Activated CD8-positive, alpha-beta memory T cell treated with anti-CD3 and anti-CD28 coated beads, Interleukin-2, amount 50 U/mL, for 1 hour (primary cell): ENCODE measurements around the gene PDZD4.

Experiments used
- DNase-seq: peaks from one replicate; pipeline ENCODE4 v3.0.0-alpha.2; 2020; ENCODE audit errors: extremely low read depth

PDZD4 gene, protein sequence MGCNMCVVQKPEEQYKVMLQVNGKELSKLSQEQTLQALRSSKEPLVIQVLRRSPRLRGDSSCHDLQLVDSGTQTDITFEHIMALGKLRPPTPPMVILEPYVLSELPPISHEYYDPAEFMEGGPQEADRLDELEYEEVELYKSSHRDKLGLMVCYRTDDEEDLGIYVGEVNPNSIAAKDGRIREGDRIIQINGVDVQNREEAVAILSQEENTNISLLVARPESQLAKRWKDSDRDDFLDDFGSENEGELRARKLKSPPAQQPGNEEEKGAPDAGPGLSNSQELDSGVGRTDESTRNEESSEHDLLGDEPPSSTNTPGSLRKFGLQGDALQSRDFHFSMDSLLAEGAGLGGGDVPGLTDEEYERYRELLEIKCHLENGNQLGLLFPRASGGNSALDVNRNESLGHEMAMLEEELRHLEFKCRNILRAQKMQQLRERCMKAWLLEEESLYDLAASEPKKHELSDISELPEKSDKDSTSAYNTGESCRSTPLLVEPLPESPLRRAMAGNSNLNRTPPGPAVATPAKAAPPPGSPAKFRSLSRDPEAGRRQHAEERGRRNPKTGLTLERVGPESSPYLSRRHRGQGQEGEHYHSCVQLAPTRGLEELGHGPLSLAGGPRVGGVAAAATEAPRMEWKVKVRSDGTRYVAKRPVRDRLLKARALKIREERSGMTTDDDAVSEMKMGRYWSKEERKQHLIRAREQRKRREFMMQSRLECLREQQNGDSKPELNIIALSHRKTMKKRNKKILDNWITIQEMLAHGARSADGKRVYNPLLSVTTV

DNA sequence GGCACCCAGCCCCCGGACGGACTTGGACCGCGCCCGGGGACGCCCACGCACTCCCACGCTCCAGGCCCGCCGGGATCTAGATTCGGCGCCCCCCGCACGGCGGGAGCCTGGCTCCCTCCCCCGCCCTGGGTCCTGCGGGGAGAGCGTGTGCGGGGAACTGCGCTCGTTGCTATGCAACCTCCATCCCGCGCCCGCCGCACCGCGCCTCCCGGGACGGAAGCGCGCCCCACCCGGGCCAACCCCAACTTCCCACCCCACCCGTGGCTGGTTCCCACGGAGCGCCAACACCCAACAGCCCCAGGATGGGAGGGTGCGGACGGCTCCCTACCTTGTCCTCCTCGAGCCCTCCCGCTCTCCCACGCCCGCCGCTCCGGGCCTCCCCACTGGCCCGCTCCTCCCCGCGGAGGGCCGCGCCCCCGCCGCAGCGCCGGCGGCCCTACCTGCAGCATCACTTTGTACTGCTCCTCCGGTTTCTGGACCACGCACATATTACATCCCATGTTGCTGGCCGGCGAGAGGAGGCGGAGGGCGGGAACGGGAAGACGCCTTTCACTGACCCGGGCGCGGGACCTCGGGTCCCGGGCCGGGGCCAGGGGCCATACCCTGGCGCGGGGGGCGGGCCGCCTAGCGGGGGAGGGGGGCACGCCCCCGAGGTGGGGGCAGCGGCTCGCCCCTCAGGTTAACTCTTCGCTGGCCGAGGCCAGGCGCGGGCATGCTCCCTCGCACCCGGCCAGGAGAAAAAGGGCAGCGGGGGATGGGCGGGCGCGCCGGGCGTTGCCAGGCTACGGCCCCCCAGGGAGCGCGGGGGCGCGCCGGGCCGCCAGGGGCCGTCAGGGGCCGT, at the start of gene PDZD4:
TSS of gene PDZD4 (minus strand) at position 746 of the 841 bp plus-strand sequence. CDS start at position 500, 246 bp downstream.
- no peak for DNase-seq

DNA sequence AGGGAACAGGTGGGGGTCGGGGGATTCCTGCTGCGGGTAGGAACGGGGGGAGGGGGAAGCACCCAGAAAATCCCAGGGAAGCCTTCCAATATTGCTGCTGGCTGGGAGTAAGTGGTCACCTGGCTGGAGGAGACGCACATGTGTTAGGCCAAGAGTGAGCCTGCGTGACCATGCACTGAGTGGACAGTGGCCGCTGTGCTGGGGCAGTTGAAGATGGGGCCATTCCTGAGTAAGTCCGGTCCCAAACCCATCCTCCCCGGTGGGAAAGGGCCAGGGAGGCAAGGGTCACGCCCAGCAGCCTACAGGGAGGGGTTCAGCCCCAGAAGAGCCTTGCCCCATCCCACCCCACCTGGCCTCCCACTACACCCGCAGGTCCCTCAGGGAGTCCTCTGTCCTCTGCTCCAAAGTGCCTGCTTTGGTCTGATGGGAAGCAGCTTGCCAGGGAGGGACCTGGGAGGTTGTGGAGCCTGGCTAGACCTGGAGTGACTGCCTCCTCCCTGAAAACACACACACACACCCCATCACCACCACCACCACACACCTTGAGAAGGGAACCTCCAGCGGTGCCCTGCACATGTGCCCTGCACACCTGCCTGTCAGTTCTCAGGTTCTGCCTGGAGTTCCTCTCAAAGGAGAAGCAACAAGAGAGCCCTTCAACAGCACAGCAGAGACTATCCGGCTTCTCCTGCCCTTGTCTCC, 49.5 kb upstream of the PDZD4 start:
- no peak for DNase-seq

DNA sequence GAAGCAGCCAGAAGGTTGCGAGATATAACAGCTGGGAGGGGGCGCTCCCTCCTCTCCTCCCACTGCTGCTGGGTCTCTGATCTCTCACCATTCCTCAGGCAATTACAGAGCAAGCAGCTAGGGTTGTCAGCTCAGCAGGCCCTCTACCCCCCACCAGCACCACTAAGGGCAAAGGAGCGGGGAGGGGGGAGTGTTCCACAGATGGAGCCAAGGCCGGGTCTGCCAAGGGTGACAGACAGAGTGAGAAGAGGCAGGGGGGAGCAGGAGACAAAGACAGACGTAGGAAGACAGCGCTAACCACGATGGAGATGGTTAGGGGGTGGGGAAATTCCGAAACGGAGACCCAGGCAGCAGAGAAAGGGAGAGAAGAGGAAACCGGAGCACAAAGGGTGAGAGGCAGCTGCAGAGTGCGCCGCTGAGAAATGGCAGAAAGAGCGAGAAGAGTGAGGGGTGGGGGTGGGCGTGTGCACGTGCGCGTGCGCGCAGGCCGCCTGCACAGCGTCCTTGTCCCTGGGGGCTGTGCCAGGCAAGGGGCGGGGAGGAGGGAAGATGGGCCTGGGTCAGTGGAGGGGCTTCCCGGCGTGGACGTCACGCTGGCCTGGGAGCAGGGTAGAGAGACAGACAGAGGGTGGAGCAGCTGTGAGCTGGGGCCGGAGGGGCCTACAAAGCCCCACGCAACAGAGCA, 48.8 kb upstream of the PDZD4 start:
- no peak for DNase-seq

DNA sequence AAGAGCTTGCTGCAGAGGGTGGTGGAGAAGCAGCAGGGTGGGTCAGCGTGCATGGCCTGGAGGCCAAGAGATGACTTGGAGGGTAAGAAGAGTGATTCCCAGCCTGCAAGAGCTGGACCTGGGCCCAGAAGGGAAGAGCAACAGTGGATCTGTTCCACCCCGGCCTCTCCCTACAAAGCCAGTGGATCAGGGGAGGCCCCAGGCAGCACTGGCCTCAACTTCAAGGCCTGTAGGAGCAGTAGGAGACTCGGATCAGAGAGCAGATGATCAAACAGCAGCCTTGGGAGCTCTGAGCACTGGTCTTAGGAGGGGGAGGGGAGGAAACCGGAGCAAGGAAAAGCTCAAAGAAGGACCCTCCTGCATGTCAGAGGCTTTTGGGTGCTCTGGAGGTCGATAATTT, 48.0 kb upstream of the PDZD4 start:
- DNase-seq, result no peak

DNA sequence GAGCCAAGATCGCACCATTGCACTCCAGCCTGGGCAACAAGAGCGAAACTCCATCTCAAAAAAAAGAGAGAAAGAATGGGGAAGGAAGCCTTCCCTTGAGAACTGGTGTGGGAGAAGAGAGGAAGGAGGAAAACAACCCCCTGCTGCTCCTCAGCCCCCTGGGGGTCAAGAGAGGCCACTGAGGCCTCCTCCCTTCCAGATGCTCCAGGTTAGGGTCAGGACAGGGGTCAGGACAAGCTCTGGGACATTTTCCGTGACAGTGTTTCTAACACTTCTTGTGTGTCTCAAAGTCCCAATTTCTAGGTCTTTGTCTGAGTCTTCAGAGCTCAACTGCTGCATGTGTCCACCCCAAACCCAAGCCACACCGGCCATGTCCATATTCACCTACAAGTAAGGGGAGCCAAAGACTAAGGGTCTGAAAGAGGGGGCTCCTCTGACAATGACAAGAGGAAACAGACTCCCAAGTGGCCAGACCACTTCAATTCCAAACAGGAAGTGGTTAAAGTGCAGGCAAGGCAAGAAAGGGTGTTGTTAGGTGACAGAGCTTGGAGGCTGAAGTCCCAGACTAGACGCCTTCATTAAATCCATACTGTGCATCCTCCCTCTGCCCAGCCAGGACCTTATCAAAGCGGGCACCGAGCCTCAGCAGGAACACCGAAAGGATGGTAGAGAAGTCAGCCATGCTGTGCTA, 47.4 kb upstream of the PDZD4 start:
- DNase-seq, result no peak

DNA sequence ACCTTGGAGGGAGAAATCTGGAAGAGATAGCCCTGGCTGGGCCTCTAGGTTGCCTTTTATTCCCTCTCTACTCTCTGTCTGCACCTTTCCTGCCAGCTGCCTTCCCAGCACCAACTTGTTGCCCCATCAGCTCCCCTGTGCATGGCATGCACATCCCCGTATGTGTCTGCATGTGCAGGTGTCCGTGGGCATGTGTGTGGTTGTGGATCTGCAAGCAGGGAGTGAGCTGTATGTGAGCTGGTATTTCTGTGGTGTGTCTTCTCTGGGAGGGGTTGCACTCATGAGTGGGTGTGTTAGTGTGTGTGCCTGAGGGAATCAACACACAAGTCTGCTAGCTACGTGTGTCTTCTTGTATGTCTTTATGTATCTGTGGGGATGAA, 45.8 kb upstream of the PDZD4 start:
- no peak for DNase-seq

DNA sequence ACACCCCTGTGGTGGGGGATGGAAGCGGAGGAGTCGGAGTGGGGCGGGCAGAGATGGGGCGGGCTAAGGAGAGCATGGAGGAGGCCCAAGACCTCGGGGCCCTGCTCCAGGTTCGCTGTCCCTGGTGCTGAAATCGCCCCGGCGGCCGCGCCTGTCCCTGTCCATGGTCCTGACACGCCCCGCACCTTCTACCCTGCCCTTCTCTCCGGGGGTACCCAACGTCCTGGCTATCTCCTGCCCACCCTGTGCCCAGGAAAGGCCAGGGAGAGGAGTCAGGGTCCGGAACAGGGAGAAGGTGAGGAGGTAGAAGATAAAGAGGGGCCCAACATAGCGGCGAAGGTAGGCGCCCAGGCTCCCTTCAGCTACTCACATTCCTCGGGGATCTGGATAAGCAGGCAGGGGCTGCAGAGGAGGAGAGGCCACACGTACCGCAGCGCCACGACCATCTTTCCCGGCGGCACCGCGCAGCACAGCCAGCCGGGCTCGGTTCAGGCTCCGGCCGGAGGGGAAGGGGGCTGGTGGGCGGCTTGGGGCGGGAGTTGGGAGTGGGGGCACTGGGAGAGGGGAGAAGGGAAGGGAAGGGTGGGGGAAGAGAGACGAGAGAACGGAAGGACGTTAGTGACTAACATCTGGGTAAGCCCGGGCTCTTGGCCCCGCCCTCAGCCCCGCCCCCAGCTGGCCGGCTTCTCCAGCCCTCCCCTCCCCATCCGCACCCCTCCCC, 45.2 kb upstream of the PDZD4 start:
- no peak for DNase-seq

DNA sequence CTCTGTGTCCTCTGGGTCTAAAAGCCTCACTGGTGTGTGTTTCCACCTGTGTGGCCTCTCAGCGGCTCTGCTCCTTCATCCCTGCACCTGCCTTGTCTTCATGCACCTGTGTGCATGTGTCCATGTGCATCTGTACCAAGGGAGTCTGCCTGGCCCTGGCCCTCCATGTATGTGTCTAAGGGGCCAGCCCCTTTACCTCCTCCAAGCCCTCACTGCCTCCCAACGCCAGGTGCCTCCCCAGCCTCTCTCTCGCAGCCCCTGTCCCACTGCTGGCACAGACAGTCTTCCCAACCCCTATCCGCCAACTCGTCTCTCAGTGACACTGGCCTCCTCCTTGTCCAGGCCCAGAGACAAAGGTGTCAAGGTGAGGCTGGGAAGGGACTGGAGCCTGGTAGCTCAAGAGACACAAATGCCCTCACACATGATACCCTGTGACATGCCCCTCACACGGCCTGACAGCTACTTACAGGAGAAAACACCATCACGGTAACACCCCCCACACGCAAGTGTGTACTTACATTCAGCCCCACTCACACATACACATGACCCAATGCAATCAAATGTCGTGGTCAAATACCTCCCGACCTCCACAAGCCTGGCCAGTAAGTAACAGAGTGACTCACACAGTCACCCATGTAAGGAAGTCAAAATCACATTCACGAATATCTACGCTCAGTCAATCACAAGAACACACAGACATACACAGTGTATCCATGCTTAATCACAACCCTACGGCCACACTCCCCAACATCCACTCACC, 44.2 kb upstream of the PDZD4 start:
- DNase-seq, result no peak

DNA sequence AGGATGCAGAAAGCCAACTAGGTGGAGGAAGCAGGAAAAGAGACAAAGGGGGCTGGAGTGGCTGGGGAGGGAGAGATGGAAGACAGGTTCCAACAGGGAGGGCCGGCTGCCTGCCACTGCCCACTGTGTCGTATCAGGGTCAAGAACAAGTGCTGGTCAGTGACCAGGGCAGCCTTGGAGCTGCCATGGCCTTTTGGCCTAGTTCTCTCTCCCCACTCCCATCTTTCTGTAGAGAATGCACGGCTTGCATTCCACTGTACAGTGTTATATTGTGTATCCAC, 43.7 kb upstream of the PDZD4 start:
- no peak for DNase-seq

DNA sequence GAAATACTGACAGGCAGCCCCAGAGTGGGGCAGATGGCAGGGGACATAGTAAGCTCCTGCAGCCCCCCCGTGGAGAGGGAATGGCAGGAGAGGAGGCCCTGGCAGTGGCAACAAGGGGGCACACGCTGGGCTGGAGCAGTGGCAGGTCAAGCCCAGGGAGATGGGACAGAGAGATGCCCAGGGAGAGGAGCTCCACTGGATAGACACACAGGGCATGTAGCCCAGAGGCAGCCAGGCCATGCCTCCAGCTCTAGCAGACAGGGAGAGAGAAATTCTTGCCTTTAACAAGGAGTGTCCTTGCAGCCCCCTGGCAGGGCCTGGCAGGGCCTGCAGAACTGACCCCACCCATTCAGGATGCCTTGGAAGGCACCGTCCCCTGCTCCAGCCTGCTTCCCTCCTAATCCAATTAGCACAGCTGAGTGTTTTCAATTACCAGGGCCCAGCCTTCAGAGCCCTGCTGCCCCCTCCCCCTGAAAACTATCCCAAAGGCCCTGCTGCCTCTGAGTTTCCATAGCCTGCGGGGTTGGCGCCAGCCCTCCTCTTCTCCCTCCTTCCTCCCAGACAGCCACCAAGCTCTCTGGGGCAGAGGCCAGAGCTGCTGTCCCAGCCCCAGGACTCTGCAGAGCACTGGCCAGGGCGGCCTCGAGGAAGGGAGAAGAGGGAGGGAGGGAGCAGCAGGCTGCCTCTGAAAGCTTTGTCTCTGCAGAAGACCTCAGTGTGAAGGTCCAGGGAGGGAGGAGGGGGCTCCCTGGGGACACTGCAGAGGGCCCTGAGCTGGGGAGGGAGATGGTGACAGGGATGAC, 43.1 kb upstream of the PDZD4 start:
- DNase-seq, result no peak

DNA sequence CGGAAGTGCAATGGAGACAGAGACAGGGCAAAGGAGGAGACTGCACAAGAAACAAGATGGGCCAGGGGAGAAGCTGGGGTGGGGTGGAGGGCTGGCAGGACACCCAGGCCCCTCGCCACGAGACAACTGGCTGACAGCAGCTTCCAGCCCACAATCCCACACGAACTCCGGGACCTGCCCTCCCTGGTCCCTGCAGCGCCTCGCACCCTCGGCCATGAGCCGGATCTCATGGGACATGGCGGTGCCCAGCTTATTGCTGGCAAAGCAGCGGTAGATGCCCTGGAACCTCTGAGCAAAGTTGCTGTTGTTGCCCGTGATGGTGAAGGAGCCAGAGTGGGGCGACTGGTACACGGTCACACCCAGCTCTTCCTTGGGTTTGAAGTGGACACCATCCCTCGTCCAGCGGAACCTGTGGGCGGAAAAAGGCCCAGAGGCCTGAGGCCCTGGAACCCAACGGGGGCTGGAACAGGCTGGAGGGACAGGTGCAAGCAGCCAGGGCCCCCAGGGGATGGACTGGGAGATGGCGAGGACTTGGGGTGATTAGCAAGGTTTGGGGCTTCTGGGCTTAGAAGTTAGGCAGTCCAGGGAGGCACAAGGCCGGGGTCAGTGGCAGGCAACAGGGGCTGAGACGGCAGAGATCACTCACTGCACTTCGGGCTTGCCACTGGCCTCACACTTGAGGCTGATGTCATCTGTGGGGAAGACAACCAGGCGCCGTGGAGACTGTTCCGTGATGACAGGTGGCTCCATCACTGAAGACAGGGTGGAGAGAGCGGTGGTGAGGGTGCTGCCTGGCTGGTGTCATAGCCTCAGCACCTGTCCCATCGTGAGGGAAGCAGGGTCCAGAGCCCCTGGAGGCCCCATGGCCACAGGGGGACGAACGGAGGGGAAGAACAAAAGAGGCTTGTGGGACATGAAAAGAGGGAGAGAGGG, 41.9 kb upstream of the PDZD4 start:
- DNase-seq, result no peak

DNA sequence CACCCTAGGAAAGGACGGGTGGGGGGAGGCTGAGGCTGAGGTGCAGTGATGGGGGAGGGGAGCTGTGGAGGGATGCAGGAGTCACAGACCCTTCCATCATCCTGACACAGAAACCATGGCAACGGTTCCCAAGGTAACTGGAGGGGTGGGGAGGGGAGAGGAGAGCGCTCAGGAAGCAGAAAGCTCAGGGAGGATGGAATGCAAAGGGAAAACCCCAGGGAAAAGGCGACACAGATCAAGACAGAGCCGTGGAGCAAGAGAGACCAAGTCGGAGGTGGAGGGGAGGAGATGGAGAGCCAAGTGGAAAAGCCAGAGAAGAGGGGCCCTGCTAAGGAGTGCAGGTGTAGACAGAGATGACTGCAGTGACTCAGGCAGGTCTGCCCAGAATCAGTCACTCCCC, 41.1 kb upstream of the PDZD4 start:
- DNase-seq, result no peak

DNA sequence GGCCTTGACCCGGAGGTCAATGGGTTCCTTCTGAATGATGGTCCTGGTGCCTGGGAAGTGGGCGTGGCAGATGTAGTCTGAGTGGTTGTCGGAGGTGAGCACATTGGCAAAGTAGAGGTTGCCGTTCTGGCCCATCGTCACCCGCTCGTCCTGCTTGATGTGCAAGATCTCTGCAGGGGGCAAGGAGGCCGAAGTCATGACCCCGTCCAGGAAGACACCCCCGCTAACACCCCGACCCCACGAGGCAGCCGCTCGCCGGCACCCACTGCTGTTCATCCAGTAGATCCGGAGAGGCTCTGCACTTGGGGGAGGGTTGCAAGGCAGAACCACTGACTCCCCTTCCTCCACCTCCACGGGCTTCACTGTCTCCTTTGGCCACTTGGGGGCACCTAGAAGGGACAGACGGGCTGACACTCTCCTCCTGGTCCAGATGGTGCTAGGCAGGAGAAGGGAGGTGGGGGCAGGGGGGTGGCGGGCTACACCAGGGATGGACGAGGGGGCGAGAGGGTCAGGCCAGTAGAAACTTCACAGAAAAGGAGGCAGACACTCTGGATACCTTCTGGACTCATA, 40.5 kb upstream of the PDZD4 start:
- DNase-seq, result no peak

DNA sequence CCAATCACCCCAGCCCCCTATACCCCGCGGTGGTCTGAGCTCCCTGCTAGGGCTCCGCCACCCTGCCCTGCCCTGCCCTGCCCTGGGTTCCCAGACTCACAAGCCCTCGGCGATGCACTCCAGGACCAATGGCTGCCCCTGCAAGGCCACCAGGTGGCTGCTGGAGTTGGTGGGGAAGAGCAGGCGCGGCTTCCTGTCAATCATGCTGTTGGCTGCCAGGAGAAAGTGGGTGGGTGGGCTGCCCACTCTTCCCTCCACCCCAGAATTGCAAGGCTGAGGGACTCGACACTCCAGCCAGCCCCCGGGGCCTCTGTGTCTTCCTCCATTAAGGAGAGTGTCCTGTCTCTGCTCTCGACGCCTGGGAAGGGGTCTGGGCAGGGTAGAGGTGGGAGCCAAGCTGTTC, 39.9 kb upstream of the PDZD4 start:
- no peak for DNase-seq

DNA sequence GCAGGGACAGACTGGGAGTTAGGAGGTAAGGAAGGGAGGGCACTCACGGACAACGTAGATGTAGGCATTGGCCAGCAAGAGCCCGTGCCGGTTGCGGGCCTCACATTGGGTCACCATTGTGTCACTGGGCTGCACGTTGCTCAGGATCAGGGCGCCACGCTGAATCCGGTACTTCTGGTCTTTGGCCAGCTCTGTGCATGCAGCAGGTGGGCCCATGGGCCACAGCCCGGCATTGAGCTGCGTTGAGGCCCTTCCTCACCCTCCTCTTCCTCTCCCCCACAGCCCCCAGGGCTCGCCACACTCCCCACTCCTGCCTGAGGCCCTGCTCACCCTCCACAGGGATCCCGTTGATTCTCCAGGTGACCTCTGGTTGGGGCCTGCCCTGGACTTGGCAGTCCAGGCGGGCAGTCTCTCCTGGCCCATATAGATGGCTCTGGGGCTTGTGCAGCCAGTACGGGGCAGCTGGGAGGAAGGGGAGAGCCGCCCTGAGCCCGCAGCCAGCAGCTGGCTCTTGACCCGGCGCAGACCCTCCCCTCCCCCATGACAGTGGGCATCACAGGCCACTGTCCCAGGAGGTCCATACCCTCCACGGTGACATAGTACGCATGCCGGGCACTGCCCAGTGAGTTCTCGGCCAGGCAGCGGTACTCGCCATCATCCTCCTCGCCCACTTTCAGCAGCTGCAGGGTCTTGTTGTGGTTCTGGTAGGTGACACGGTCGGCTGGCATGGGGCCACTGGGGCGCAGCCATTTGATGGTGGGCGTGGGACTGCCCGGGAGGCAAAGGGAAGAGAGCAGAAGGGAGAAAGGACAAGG, 39.3 kb upstream of the PDZD4 start:
- DNase-seq, result no peak
